Measurements from ENCODE around the gene USP6NL. TPM values are rescaled to one million over a fixed set of nuclear protein-coding genes. Genes with fewer than 3 reads are reported as not detected.

USP6NL gene
- total and polyA plus RNA-seq, 9 of the 15 experiments (the other 6 are each of a cell fraction or from before 2014, with no cell fraction given) = 3.2 to 26.6 (median 19.8) TPM

GRCh38 chr10:11450427-11450826 lies 161.0 kb downstream of the USP6NL start (continued):
- TF ChIP-seq, protein P1, sequence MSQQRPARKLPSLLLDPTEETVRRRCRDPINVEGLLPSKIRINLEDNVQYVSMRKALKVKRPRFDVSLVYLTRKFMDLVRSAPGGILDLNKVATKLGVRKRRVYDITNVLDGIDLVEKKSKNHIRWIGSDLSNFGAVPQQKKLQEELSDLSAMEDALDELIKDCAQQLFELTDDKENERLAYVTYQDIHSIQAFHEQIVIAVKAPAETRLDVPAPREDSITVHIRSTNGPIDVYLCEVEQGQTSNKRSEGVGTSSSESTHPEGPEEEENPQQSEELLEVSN (IDR thresholded peaks at IDR 0.05; ENCODE audit: borderline replicate concordance in 1 of 2, extremely low read depth in 1 of 2, insufficient read depth in 1 of 2, insufficient read length in 1 of 2, low read depth in 1 of 2, low read length in 1 of 2, poor library complexity in 1 of 2, severe bottlenecking in 1 of 2) = peak in 1 of 2 experiments; percentile 17
- TF ChIP-seq, protein P2, sequence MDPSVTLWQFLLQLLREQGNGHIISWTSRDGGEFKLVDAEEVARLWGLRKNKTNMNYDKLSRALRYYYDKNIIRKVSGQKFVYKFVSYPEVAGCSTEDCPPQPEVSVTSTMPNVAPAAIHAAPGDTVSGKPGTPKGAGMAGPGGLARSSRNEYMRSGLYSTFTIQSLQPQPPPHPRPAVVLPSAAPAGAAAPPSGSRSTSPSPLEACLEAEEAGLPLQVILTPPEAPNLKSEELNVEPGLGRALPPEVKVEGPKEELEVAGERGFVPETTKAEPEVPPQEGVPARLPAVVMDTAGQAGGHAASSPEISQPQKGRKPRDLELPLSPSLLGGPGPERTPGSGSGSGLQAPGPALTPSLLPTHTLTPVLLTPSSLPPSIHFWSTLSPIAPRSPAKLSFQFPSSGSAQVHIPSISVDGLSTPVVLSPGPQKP (CRISPR knock-in tag; IDR thresholded peaks at IDR 0.05) = no peak
- TF ChIP-seq CREB1 (IDR thresholded peaks at IDR 0.05) (no peak), CREB1 (CRISPR knock-in tag; IDR thresholded peaks at IDR 0.05) (no peak), PHB (CRISPR knock-in tag; IDR thresholded peaks at IDR 0.05) (no peak), NR3C1 (CRISPR knock-in tag; IDR thresholded peaks at IDR 0.05) (no peak), CBFA2T2 (conservative IDR thresholded peaks at IDR 0.05) (peak; percentile 76), NELFE (IDR thresholded peaks at IDR 0.05; ENCODE audit: insufficient read depth, insufficient read length) (no peak), SNRNP70 (optimal IDR thresholded peaks at IDR 0.05; ENCODE audit: low read depth, low read length) (no peak), FOSL1 (tag; conservative IDR thresholded peaks at IDR 0.05) (peak; percentile 96), ZSCAN29 (IDR thresholded peaks at IDR 0.05) (no peak), SLC30A9 (CRISPR knock-in tag; IDR thresholded peaks at IDR 0.05) (no peak), GATA2 (CRISPR knock-in tag; IDR thresholded peaks at IDR 0.05) (no peak), PRDM10 (IDR thresholded peaks at IDR 0.05; ENCODE audit: partially characterized antibody) (peak; percentile 57), NRF1 (conservative IDR thresholded peaks at IDR 0.05 in 1 of 2, IDR thresholded peaks at IDR 0.05 in 1 of 2) (no peak), ETV5 (CRISPR knock-in tag; IDR thresholded peaks at IDR 0.05; ENCODE audit: low read depth) (peak; percentile 70; the same call in 1 of the 2 replicates), ETV1 (tag; conservative IDR thresholded peaks at IDR 0.05; ENCODE audit: low read depth) (peak; percentile 49; the same call in 1 of the 2 replicates), ZNF384 (IDR thresholded peaks at IDR 0.05; ENCODE audit: low read depth, low read length) (no peak), ZNF175 (CRISPR knock-in tag; IDR thresholded peaks at IDR 0.05; ENCODE audit: low read depth) (no peak), CBX3 (IDR thresholded peaks at IDR 0.05; ENCODE audit: borderline replicate concordance in 1 of 2, low read length in 2 of 2) (peak in 1 of 2 experiments; percentile 68; a peak in 1 of 3 replicates), NEUROD1 (IDR thresholded peaks at IDR 0.05; ENCODE audit: borderline replicate concordance, low read depth, low read length, partially characterized antibody) (no peak), HOXB6 (CRISPR knock-in tag; IDR thresholded peaks at IDR 0.05; ENCODE audit: borderline replicate concordance) (no peak), CCAR2 (IDR thresholded peaks at IDR 0.05; ENCODE audit: low read depth, low read length) (no peak), JUND (IDR thresholded peaks at IDR 0.05; ENCODE audit: borderline replicate concordance, low read depth, low read length) (peak; percentile 90), JUND (tag; IDR thresholded peaks at IDR 0.05; ENCODE audit: borderline replicate concordance, low read depth, low read length) (peak; percentile 91; the same call in 2 of the 3 replicates)
